ENCODE measurements around the gene NOTO.
"Not testable (repeated sequence)": the region's sequence is repeated elsewhere in the genome, so short reads cannot be mapped to it uniquely, and the experiment has no call there.

The NOTO gene

GRCh38 chr2:73202156-73203054 lies at the start of gene NOTO:
Gene NOTO (plus strand): TSS chr2:73202574. CDS start chr2:73202667, 93 bp downstream.
- Histone ChIP-seq H3K36me3 (ENCODE audit: low read depth) (no peaks in the 10 kb centered on the region), H3K4me1 (ENCODE audit: insufficient read depth, poor library complexity, severe bottlenecking) (no peaks in the 10 kb centered on the region), H3K9me3 (ENCODE audit: severe bottlenecking) (no peaks in the 10 kb centered on the region), H3K27ac (ENCODE audit: poor library complexity, severe bottlenecking) (no peak within 1 kb of the TSS), H3K27me3 (ENCODE audit: insufficient read depth, poor library complexity, severe bottlenecking) (peaks cover 40% of the 10 kb centered on the region), H3K4me3 (ENCODE audit: severe bottlenecking) (no peak within 1 kb of the TSS)
- no peak for DNase-seq (ENCODE audit: low spot score)
- ATAC-seq (ENCODE audit: low read depth): peak; percentile 25; the same call in 1 of the 3 replicates
- TF ChIP-seq, protein P1, sequence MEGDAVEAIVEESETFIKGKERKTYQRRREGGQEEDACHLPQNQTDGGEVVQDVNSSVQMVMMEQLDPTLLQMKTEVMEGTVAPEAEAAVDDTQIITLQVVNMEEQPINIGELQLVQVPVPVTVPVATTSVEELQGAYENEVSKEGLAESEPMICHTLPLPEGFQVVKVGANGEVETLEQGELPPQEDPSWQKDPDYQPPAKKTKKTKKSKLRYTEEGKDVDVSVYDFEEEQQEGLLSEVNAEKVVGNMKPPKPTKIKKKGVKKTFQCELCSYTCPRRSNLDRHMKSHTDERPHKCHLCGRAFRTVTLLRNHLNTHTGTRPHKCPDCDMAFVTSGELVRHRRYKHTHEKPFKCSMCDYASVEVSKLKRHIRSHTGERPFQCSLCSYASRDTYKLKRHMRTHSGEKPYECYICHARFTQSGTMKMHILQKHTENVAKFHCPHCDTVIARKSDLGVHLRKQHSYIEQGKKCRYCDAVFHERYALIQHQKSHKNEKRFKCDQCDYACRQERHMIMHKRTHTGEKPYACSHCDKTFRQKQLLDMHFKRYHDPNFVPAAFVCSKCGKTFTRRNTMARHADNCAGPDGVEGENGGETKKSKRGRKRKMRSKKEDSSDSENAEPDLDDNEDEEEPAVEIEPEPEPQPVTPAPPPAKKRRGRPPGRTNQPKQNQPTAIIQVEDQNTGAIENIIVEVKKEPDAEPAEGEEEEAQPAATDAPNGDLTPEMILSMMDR (IDR thresholded peaks at IDR 0.05; ENCODE audit: poor library complexity, severe bottlenecking): no peak

- H3K36me3 ChIP-seq (ENCODE audit: low read depth): no peaks in the 10 kb centered on the region
- TF ChIP-seq, protein P1 (IDR thresholded peaks at IDR 0.05; ENCODE audit: poor library complexity, severe bottlenecking): peak; percentile 69
- no peaks in the 10 kb centered on the region for H3K9me3 ChIP-seq (ENCODE audit: severe bottlenecking)
- H3K27me3 ChIP-seq (ENCODE audit: insufficient read depth, poor library complexity, severe bottlenecking): no peaks in the 10 kb centered on the region
- no peak overlapping the region for H3K27ac ChIP-seq (ENCODE audit: poor library complexity, severe bottlenecking)
- H3K4me3 ChIP-seq (ENCODE audit: severe bottlenecking): no peak overlapping the region
- ATAC-seq (ENCODE audit: low read depth): peak; percentile 76; the same call in 2 of the 3 replicates
- no peaks in the 10 kb centered on the region for H3K4me1 ChIP-seq (ENCODE audit: insufficient read depth, poor library complexity, severe bottlenecking)
- DNase-seq (ENCODE audit: low spot score): no peak
Observed at GRCh38 chr2:73156539-73157124, 45.7 kb upstream of the NOTO start.

GRCh38 chr2:73162856-73163391 lies 39.5 kb upstream of the NOTO start:
- no peak for ATAC-seq (ENCODE audit: low read depth)

DNA sequence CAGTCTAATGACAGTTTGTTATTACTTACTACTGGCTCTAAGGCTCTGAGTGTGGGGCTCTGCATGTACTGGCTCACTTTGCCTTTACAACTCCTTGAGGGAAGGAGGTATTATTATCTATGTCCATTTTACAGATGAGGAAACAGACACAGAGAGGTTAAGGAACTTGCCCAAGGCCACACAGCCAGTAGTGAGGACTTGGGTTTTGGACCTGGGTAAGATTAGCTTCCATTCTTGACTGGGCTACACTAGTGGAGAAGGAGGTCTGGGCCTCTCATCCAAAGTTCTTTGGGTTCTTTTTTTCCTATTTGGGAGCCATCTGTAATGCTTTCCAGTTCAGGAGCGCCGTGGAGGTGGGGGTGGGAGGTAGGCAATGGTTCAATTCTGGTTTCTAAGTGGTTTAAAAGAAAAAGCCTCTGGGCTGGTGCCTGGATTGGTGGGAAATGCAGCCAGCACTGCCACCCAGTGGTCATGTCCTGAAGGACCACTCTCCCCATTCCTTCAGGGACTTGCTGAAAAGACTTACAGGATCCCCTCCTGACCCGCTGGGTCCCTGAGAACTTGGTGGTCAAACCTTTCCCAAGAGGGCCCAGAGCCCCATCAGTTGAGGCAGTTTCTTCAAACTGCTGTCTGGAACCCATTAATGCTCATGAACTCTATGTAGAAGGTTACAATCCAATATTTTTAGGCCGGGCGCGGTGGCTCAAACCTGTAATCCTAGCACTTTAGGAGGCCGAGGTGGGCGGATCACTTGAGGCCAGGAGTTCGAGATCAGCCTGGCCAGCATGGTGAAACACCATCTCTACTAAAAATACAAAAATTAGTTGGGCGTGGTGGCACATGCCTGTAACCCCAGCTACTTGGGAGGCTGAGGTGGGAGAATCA lies 38.6 kb upstream of the NOTO start:
- ATAC-seq (ENCODE audit: low read depth) (peak; percentile 90), DNase-seq (ENCODE audit: low spot score) (no peak)
- no peaks in the 10 kb centered on the region for H3K9me3 ChIP-seq (ENCODE audit: severe bottlenecking)
- no peak overlapping the region for H3K27ac ChIP-seq (ENCODE audit: poor library complexity, severe bottlenecking)
- no peaks in the 10 kb centered on the region for H3K4me1 ChIP-seq (ENCODE audit: insufficient read depth, poor library complexity, severe bottlenecking)
- H3K36me3 ChIP-seq (ENCODE audit: low read depth): no peaks in the 10 kb centered on the region
- H3K4me3 ChIP-seq (ENCODE audit: severe bottlenecking): no peak overlapping the region
- TF ChIP-seq, protein P1 (IDR thresholded peaks at IDR 0.05; ENCODE audit: poor library complexity, severe bottlenecking): peak; percentile 92
- H3K27me3 ChIP-seq (ENCODE audit: insufficient read depth, poor library complexity, severe bottlenecking): no peaks in the 10 kb centered on the region

More at GRCh38 chr2:73162856-73163391, 39.5 kb upstream of the NOTO start:
- Histone ChIP-seq H3K9me3 (ENCODE audit: severe bottlenecking) (no peaks in the 10 kb centered on the region), H3K4me3 (ENCODE audit: severe bottlenecking) (no peak overlapping the region), H3K36me3 (ENCODE audit: low read depth) (no peaks in the 10 kb centered on the region), H3K27me3 (ENCODE audit: insufficient read depth, poor library complexity, severe bottlenecking) (no peaks in the 10 kb centered on the region), H3K4me1 (ENCODE audit: insufficient read depth, poor library complexity, severe bottlenecking) (no peaks in the 10 kb centered on the region), H3K27ac (ENCODE audit: poor library complexity, severe bottlenecking) (no peak overlapping the region)
- TF ChIP-seq, protein P1 (IDR thresholded peaks at IDR 0.05; ENCODE audit: poor library complexity, severe bottlenecking): no peak
- DNase-seq (ENCODE audit: low spot score): no peak

DNA sequence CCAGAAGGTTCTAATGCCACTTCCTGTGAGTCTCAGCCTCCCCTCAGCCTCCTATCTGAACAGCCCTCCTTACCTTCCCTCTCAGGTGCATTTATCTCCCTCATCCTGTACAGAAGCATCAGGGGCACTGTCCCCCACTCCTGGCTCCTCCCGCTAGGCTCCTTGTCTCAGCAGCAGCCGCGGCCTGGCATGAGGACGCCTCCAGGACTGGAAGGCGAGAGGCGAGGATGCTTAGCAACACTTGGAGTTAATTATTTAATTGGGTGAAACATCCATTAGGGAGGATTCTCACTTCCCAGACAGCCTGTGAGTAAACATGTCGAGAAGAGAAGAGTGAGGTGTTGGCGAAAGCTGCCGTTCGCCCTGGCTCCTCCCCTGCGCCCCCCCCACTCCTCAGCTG lies 36.4 kb upstream of the NOTO start:
- H3K27me3 ChIP-seq (ENCODE audit: insufficient read depth, poor library complexity, severe bottlenecking); ATAC-seq (ENCODE audit: low read depth); H3K9me3 ChIP-seq (ENCODE audit: severe bottlenecking); H3K27ac ChIP-seq (ENCODE audit: poor library complexity, severe bottlenecking); DNase-seq (ENCODE audit: low spot score); H3K4me3 ChIP-seq (ENCODE audit: severe bottlenecking); H3K4me1 ChIP-seq (ENCODE audit: insufficient read depth, poor library complexity, severe bottlenecking); H3K36me3 ChIP-seq (ENCODE audit: low read depth): not testable (repeated sequence)

GRCh38 chr2:73166813-73167212 lies 35.6 kb upstream of the NOTO start:
- not testable (repeated sequence) for H3K4me1 ChIP-seq (ENCODE audit: insufficient read depth, poor library complexity, severe bottlenecking); DNase-seq (ENCODE audit: low spot score); ATAC-seq (ENCODE audit: low read depth); H3K9me3 ChIP-seq (ENCODE audit: severe bottlenecking); H3K27me3 ChIP-seq (ENCODE audit: insufficient read depth, poor library complexity, severe bottlenecking); H3K27ac ChIP-seq (ENCODE audit: poor library complexity, severe bottlenecking); H3K4me3 ChIP-seq (ENCODE audit: severe bottlenecking); H3K36me3 ChIP-seq (ENCODE audit: low read depth)

- H3K4me3 ChIP-seq (ENCODE audit: severe bottlenecking); H3K9me3 ChIP-seq (ENCODE audit: severe bottlenecking): not testable (repeated sequence)
Observed at GRCh38 chr2:73168348-73168747, 34.0 kb upstream of the NOTO start.

More at GRCh38 chr2:73168348-73168747, 34.0 kb upstream of the NOTO start:
- not testable (repeated sequence) for H3K27me3 ChIP-seq (ENCODE audit: insufficient read depth, poor library complexity, severe bottlenecking); ATAC-seq (ENCODE audit: low read depth); H3K27ac ChIP-seq (ENCODE audit: poor library complexity, severe bottlenecking); DNase-seq (ENCODE audit: low spot score); H3K4me1 ChIP-seq (ENCODE audit: insufficient read depth, poor library complexity, severe bottlenecking); H3K36me3 ChIP-seq (ENCODE audit: low read depth)
